ENCODE data around the gene CD6. TPM values are rescaled to one million over a fixed set of nuclear protein-coding genes. Genes with fewer than 3 reads are reported as not detected.
A peak's percentile ranks its signal among the peaks of the same experiment; 100 is the strongest.

Gene CD6
- polyA plus RNA-seq, 1 donor: 1.5 TPM

- no peak for DNase-seq
Measured at GRCh38 chr11:61028135-61028729, 56.8 kb downstream of the CD6 start.

- no peak for DNase-seq
Measured at GRCh38 chr11:61032824-61033223, 61.3 kb downstream of the CD6 start.

GRCh38 chr11:61033417-61033816, 61.9 kb downstream of the CD6 start:
- no peak for DNase-seq

- DNase-seq: no peak
Measured at GRCh38 chr11:61034111-61034510, 62.6 kb downstream of the CD6 start.

- DNase-seq: no peak
Measured at GRCh38 chr11:61034704-61035525, 63.4 kb downstream of the CD6 start.

GRCh38 chr11:61035526-61035835, 64.0 kb downstream of the CD6 start:
- DNase-seq: no peak

- no peak for DNase-seq
Measured at GRCh38 chr11:61037441-61038093, 66.1 kb downstream of the CD6 start.

GRCh38 chr11:61039916-61040315, 68.4 kb downstream of the CD6 start:
- DNase-seq: no peak

GRCh38 chr11:61041755-61042518, 70.5 kb downstream of the CD6 start:
- DNase-seq: peak; percentile 40

- no peak for DNase-seq
Measured at GRCh38 chr11:61042537-61042936, 71.1 kb downstream of the CD6 start.

- DNase-seq: no peak
Measured at GRCh38 chr11:61042961-61043540, 71.6 kb downstream of the CD6 start.

GRCh38 chr11:61045271-61045670, 73.8 kb downstream of the CD6 start:
- no peak for DNase-seq

- no peak for DNase-seq
Measured at GRCh38 chr11:61046833-61047232, 75.4 kb downstream of the CD6 start.

- no peak for DNase-seq
Measured at GRCh38 chr11:61048368-61049062, 77.0 kb downstream of the CD6 start.

- DNase-seq: no peak
Measured at GRCh38 chr11:61049063-61049377, 77.5 kb downstream of the CD6 start.

GRCh38 chr11:61049859-61050258, 78.4 kb downstream of the CD6 start:
- DNase-seq: no peak

GRCh38 chr11:61052182-61052972, 80.9 kb downstream of the CD6 start:
- DNase-seq: no peak

GRCh38 chr11:61053191-61053590, 81.7 kb downstream of the CD6 start:
- no peak for DNase-seq

GRCh38 chr11:61054513-61054912, 83.0 kb downstream of the CD6 start:
- no peak for DNase-seq

- DNase-seq: no peak
Measured at GRCh38 chr11:61054927-61055562, 83.6 kb downstream of the CD6 start.

- DNase-seq: no peak
Measured at GRCh38 chr11:61055776-61056175, 84.3 kb downstream of the CD6 start.
